Upper lobe of right lung (tissue), 1 donor: Measurements from ENCODE around the gene CNTNAP2. TPM values are rescaled to one million over a fixed set of nuclear protein-coding genes. Genes with fewer than 3 reads are reported as not detected.
A peak's percentile ranks its signal among the peaks of the same experiment; 100 is the strongest.
"Not testable (repeated sequence)": the region's sequence is repeated elsewhere in the genome, so short reads cannot be mapped to it uniquely, and the experiment has no call there.

ENCODE experiments used
- ATAC-seq: fragments of 200-7000 bp; cut with Tn5 transposase; one replicate; pipeline ENCODE4 v1.9.1; 2020; ENCODE audit warnings: mild to moderate bottlenecking, moderate library complexity
- DNase-seq: peaks from one replicate; pipeline ENCODE4 v3.0.0-alpha.2; 2020
- H3K27ac ChIP-seq: fragments of 200-600 bp; one replicate; pipeline ENCODE4 v1.8.0; 2022
- H3K27me3 ChIP-seq: fragments of 200-600 bp; one replicate; pipeline ENCODE4 v1.8.0; 2022; ENCODE audit warnings: mild to moderate bottlenecking
- H3K36me3 ChIP-seq: fragments of 200-600 bp; one replicate; pipeline ENCODE4 v1.8.0; 2022
- H3K4me1 ChIP-seq: fragments of 200-600 bp; one replicate; pipeline ENCODE4 v1.8.0; 2022
- H3K4me3 ChIP-seq: fragments of 200-600 bp; one replicate; pipeline ENCODE4 v1.8.0; 2022; ENCODE audit warnings: mild to moderate bottlenecking
- H3K9me3 ChIP-seq: fragments of 200-600 bp; one replicate; pipeline ENCODE4 v1.8.0; 2022
- CTCF ChIP-seq: fragments of 200-600 bp; IDR thresholded peaks from one replicate; pipeline ENCODE4 v1.8.0; 2022; ENCODE audit warnings: antibody characterized with exemption
- intact Hi-C: fragments of 100-400 bp; cut with DNase I; formaldehyde crosslinking; loops from one replicate; pipeline ENCODE4 v1.11.0; 2022
- total RNA-seq: library from RNA; stranded (reverse); fragmentation: NEBNext Ultra II Directional; extraction: Animal tissue kit (Norgen Biotek cat#: 25700); gene quantifications from one replicate; pipeline ENCODE4 v1.2.1, GENCODE V29; 2021
- donor health status: DM: no; HTN: yes; CAD: no; lungs with severe emphysema.

CNTNAP2 gene
- total RNA-seq, 1 donor from 2014 or later = 0.41 TPM

DNA sequence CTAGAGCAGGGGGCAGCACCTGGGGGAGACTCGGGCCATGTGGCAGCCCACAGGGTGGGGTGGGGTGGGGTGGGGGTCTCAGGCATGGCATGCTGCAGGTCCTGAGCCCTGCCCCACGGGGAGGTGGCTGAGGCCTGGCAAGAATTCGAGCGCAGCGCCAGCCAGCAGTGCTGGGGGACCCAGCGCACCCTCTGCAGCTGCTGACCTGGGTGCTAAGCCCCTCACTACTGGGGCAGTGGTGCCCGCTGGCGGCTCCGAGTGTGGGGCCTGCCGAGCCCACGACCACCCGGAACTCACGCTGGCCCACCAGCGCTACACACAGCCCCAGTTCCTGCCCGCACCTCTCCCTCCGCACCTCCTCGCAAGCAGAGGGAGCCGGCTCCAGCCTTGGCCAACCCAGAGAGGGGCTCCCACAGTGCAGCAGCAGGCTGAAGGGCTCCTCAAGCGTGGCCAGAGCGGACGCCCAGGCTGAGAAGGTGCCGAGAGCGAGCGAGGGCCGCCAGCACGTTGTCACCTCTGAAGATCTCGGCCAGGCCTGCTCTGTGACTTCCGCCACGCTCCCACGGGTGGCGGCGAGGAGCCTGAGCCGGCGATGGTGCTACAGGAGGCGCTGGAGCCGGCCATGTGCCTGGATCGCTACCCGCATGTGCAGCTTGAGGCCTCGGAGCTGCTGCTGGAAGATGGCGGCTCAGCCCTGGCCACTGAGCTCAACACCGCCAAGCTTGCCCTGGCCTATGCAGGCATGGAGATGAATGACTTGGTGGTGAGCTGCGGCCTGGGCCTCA, 2328.9 kb downstream of the CNTNAP2 start:
- Histone ChIP-seq H3K27ac (no peak overlapping the region), H3K4me3 (no peak overlapping the region), H3K36me3 (no peaks in the 10 kb centered on the region), H3K27me3 (no peaks in the 10 kb centered on the region), H3K4me1 (no peaks in the 10 kb centered on the region), H3K9me3 (no peaks in the 10 kb centered on the region)
- ATAC-seq (no peak), DNase-seq (no peak)
- TF ChIP-seq CTCF = no peak
- intact Hi-C loops = no loop called here

DNA sequence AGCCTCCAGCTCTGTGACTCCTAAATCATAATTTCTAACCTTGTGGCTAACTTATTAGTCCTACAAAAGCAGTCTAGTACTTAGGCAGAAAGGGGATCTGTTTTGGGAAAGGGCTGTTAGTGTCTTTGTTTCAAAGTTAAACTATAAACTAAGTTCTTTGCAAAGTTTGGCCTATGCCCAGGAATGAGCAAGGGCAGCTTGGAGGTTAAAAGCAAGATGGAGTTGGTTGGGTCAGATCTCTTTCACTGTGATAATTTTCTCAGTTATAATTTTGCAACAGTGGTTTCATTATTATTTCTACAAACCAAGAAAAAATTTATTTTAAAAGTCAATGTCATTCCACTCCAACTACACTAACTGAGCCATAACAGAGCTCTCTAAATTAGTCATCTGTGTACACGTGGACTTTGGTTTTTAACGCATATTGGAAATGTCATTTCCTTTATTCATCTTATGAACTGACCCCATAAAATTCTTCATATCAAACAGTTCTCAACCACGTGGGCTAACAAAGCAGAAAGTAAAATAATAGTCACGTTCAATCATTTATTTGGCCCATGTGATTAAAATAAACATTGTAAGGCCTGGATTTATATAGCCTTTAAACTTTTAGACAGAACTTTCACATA, 2330.7 kb downstream of the CNTNAP2 start:
- no peaks in the 10 kb centered on the region for H3K9me3 ChIP-seq
- no peak for TF ChIP-seq CTCF
- no peak for ATAC-seq
- no peaks in the 10 kb centered on the region for H3K36me3 ChIP-seq
- intact Hi-C loops = no loop called here
- no peaks in the 10 kb centered on the region for H3K4me1 ChIP-seq
- no peak overlapping the region for H3K27ac ChIP-seq
- no peaks in the 10 kb centered on the region for H3K27me3 ChIP-seq
- H3K4me3 ChIP-seq = no peak overlapping the region
- DNase-seq = no peak

DNA sequence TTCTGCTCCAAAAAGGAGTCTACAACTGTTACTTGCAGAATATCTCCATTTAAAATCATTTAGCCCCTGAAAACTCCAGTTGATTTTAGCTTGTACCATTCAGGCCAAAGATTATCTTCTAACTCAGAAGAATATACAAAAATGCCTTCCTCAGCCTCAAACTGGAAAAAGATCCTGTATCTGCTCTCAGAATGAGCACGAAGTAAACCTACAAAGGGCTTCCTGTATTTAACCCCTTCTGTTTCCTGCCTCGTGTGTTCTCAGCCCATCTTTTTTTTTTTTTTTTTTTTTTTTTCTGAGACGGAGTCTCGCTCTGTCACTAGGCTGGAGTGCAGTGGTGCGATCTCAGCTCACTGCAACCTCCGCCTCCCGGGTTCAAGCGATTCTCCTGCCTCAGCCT, 2334.9 kb downstream of the CNTNAP2 start:
- H3K4me1 ChIP-seq, intact Hi-C loops, ATAC-seq, H3K27me3 ChIP-seq, H3K27ac ChIP-seq, H3K9me3 ChIP-seq, DNase-seq, H3K4me3 ChIP-seq, H3K36me3 ChIP-seq: not testable (repeated sequence)

- Histone ChIP-seq H3K27ac (no peak overlapping the region), H3K9me3 (no peaks in the 10 kb centered on the region), H3K36me3 (no peaks in the 10 kb centered on the region), H3K4me3 (no peak overlapping the region), H3K27me3 (no peaks in the 10 kb centered on the region), H3K4me1 (no peaks in the 10 kb centered on the region)
- intact Hi-C loops = no loop called here
- DNase-seq (no peak), ATAC-seq (peak; percentile 29)
- TF ChIP-seq CTCF = no peak
These were observed 2339.8 kb downstream of the CNTNAP2 start for GRCh38 chr7:148456351-148456750.

- Histone ChIP-seq H3K36me3 (no peaks in the 10 kb centered on the region), H3K4me3 (no peak overlapping the region), H3K27ac (no peak overlapping the region), H3K27me3 (no peaks in the 10 kb centered on the region), H3K9me3 (no peaks in the 10 kb centered on the region), H3K4me1 (no peaks in the 10 kb centered on the region)
- intact Hi-C loops = no loop called here
- TF ChIP-seq CTCF = no peak
- no peak for DNase-seq
- no peak for ATAC-seq
These were observed 2340.8 kb downstream of the CNTNAP2 start for GRCh38 chr7:148457310-148457921.

DNA sequence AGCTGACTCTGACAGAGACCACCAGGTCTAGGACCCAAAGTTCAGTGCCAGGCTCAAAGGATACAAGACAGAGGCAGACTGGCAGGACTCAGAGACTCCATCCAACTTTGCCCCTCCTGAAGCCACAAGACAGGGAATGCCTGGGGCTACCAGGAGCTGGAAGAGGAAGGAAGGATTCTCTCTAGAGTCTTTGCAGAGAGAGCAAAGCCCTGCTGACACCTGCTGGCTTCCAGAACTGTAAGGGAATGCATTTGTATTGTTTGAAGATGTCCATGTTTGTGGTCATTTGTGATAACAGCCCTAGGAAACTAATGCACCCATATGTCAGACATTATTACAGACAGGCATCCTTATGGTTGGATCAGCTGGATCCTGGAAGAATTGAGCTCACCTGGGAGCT, 2341.7 kb downstream of the CNTNAP2 start:
- Histone ChIP-seq H3K4me3 (no peak overlapping the region), H3K4me1 (no peaks in the 10 kb centered on the region), H3K27me3 (no peaks in the 10 kb centered on the region), H3K9me3 (no peaks in the 10 kb centered on the region), H3K27ac (no peak overlapping the region), H3K36me3 (no peaks in the 10 kb centered on the region)
- no peak for ATAC-seq
- DNase-seq = no peak
- intact Hi-C loops = no loop called here
- TF ChIP-seq CTCF = no peak
